ENCODE measurements around the gene PCF11.

PCF11 gene

GRCh38 chr11:83161610-83162199 lies 4.8 kb downstream of the PCF11 start:
- DNase-seq (ENCODE audit: low read depth in 1 of 2, low spot score in 1 of 2) = no peak
- H3K27ac ChIP-seq (replicated peaks) = no peak overlapping the region
- H3K27me3 ChIP-seq (ENCODE audit: insufficient read depth, poor library complexity, severe bottlenecking) = no peaks in the 10 kb centered on the region
- H3K4me3 ChIP-seq (replicated peaks; ENCODE audit: insufficient read depth, low read length) = no peak overlapping the region
- TF ChIP-seq CTCF (IDR thresholded peaks at IDR 0.05; ENCODE audit: insufficient read depth, low read length) (no peak), SPI1 (IDR thresholded peaks at IDR 0.05; ENCODE audit: borderline replicate concordance, low read depth) (no peak), GABPA (IDR thresholded peaks at IDR 0.05; ENCODE audit: low read depth) (no peak), POLR2AphosphoS5 (IDR thresholded peaks at IDR 0.05; ENCODE audit: low read depth) (no peak), REST (IDR thresholded peaks at IDR 0.05; ENCODE audit: insufficient replicate concordance, low read depth) (no peak)

- no peak for DNase-seq (ENCODE audit: low read depth in 1 of 2, low spot score in 1 of 2)
These were observed 5.4 kb downstream of the PCF11 start for GRCh38 chr11:83162377-83162776.

More at GRCh38 chr11:83162377-83162776, 5.4 kb downstream of the PCF11 start:
- Histone ChIP-seq H3K4me3 (replicated peaks; ENCODE audit: insufficient read depth, low read length) (no peak overlapping the region), H3K27ac (replicated peaks) (no peak overlapping the region), H3K27me3 (ENCODE audit: insufficient read depth, poor library complexity, severe bottlenecking) (no peaks in the 10 kb centered on the region)
- TF ChIP-seq GABPA (IDR thresholded peaks at IDR 0.05; ENCODE audit: low read depth) (no peak), REST (IDR thresholded peaks at IDR 0.05; ENCODE audit: insufficient replicate concordance, low read depth) (no peak), POLR2AphosphoS5 (IDR thresholded peaks at IDR 0.05; ENCODE audit: low read depth) (no peak; the same call in 1 of the 2 replicates), SPI1 (IDR thresholded peaks at IDR 0.05; ENCODE audit: borderline replicate concordance, low read depth) (no peak), CTCF (IDR thresholded peaks at IDR 0.05; ENCODE audit: insufficient read depth, low read length) (no peak)
